ENCODE measurements around the gene C22orf42.
"Not testable (repeated sequence)": the region's sequence is repeated elsewhere in the genome, so short reads cannot be mapped to it uniquely, and the experiment has no call there.

The C22orf42 gene

GRCh38 chr22:32183625-32184024 is 24.5 kb upstream of the C22orf42 start:
- no peak for DNase-seq

GRCh38 chr22:32181043-32181442 is 21.9 kb upstream of the C22orf42 start:
- no peak for DNase-seq

DNA sequence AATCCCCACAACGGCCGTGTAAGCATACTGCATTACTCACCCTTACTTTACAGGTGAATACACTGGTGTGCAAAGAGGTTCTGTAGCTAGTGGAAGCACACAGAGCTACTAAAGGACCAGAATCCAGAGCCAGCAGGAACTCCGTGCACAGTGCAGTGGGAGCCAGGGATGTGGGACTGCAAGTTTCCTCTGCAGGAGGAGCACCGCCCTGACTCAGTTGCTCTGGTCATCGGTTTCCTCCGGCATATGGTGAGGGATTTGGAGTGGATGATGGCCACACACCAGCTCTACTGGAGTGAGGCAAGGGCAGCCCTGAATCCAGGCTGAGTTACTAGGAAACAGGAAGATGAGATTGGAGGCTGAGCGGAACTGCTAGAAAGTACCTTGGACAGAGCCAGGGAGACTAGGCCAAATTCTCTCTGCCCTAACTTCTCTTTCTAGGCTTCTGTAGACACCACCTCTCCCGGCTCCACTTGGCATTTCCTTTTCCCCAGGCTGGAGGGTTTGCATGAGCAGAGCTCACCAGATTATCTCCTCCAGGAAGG is 18.2 kb upstream of the C22orf42 start:
- DNase-seq: no peak

GRCh38 chr22:32175683-32176644 is 16.9 kb upstream of the C22orf42 start:
- DNase-seq: no peak

- no peak for DNase-seq
Observed at GRCh38 chr22:32175115-32175514, 16.0 kb upstream of the C22orf42 start.

GRCh38 chr22:32165681-32166080 is 6.6 kb upstream of the C22orf42 start:
- no peak for DNase-seq

DNA sequence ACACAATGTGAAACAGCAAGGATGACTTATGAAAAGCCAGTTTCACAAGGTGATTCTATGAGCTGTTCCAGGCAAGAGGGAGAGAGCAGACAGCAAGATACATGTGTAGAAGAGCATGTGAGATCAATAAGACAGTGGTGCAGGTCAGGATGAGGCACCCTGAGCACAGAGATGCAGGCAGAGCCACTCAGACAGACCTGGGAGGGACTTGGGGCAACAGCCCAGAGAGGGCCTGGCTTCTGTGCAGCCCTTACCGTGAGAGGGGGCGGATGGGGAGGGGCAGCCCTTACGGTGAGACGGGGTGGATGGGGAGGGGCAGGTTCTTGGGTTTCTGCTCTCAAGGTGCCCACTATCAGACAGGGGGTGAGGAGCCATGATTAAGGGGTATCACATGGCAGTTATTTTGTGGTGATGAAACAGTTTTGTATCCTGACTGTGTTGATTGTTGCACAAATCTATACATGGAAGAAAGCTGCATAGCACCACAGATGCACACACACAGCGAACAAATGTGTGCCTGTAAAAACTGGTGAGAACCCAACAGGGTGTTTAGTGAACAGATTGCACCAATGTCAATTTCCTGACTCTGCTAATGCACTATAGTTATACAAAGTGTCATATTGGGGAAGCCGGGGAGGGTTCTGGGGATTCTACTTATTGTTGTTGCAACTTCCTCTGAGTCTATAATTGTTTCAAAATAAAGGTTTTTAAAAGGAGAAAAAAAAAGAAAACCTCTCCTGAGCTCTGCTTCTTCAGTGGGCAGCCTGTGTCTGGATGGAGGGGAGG is 5.2 kb upstream of the C22orf42 start:
- no peak for DNase-seq

DNA sequence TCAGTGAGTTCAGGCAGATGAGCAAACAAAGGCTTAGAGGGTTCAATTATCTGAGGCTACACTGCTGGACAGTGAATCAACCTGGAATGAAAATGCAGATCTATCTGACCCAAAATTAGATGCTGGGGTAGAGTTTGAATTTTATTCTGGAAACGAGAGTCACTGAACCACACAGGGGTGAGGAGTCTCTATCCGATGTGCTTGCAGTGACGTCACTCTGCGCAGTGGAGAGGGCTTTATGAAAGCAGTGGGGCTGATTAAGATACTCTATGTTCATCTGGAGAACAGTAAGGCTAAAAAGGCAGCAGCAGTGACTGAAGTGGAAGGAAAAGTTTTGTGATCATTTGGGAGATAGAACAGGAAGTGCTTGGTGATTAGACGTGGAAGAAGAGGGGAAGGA is 1.3 kb upstream of the C22orf42 start:
- not testable (repeated sequence) for DNase-seq

GRCh38 chr22:32157632-32158031 is 1.5 kb downstream of the C22orf42 start:
- not testable (repeated sequence) for DNase-seq

- not testable (repeated sequence) for DNase-seq
Observed at GRCh38 chr22:32154727-32155126, 4.4 kb downstream of the C22orf42 start.

DNA sequence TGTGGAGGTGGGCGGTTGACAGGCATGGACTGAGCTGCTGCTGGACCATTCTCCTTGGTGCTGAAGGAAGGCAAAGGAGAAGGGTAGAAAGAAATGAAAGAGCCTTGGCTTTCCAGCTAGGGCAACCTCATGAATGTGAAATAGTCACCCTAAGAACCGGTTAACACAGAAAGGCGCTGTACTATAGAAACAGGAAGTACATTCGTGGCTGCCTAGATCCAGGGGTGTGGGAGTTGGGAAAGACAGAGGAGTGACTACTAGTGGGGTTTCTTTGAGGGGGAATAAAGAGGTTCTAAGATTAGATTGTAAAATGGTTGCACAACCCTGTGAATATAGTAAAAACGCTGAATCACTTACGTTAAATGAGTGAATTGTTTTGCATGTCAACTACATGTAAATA is 7.5 kb downstream of the C22orf42 start:
- not testable (repeated sequence) for DNase-seq

DNA sequence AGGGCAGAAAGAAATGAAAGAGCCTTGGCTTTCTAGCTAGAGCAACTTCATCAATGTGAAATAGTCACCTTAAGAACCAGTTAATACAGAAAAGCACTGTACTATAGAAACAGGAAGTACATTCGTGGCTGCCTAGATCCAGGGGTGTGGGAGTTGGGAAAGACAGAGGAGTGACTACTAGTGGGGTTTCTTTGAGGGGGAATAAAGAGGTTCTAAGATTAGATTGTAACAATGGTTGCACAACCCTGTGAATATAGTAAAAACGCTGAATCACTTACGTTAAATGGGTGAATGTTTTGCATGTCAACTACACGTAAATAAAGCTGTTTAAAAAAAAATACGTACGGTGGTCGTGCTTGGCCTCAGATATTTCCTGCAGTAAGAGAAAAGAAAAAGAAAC is 8.5 kb downstream of the C22orf42 start:
- not testable (repeated sequence) for DNase-seq

DNA sequence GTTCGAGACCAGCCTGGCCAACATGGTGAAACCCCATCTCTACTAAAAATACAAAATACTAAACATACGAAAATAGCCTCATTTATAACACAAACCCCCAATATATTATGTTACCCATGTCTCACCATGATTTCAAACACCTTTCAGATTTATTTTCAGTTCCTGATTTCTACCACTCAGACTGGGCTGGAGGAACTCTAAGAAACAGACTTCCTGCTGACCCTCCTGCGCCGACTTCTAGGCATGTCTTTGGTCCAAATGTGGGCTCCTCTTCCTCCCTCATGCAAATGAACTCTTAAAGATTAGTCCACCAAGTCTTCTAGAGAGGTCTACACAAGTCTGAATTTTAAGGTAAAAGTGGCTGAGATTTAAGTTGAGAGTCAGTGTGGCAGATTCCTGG is 10.7 kb downstream of the C22orf42 start:
- DNase-seq: not testable (repeated sequence)

DNA sequence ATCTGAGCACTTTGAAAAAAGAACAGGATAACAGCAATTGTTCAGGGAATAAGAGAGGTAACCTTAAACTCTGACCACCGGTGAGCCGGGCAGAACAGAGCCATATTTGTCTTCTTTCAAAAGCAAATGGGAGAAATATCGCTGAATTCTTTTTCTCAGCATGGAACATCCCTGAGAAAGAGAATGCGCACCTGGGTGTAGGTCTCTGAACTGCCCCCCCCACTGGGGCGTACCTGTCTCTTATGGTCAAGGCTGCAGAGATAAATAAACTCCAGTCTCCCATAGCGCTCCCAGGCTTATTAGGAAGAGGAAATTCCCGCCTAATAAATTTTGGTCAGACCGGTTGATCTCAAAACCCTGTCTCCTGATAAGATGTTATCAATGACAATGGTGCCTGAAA is 12.0 kb downstream of the C22orf42 start:
- not testable (repeated sequence) for DNase-seq

DNA sequence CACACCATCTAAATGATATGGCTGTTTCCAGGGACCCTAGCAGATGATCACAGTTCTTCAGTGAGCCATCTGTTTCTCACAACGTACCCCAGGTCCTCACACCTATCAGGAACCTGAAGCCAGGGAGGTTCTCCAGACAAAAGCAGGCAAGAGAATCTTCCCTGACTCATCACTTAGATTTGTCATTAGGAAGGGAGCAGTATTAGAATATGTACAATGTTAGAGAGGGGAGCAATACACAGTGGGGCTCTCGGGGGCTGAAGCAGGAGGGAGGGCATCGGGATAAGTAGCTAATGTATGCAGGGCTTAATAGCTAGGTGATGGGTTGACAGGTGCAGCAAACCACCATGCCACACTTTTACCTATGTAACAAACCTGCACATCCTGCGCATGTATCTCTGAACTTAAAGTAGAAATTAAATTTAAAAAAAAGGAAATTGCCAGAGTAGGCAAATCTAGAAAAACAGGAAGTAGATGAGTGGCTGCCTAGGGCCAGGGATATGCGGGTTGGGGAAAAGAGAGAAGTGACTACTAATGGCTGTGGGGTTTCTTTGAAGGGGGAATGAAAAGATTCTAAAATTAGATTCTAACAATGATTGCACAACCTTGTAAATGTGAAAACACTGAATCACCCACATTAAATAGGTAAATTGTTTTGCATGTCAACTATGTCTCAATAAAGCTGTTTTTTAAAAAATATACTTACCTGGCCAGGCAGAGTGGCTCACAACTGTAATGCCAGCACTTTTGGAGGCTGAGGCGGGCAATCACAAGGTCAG is 14.4 kb downstream of the C22orf42 start:
- no peak for DNase-seq

- no peak for DNase-seq
Observed at GRCh38 chr22:32142600-32142999, 16.5 kb downstream of the C22orf42 start.

- DNase-seq: not testable (repeated sequence)
Observed at GRCh38 chr22:32140688-32141087, 18.4 kb downstream of the C22orf42 start.

GRCh38 chr22:32138576-32138975 is 20.5 kb downstream of the C22orf42 start:
- not testable (repeated sequence) for DNase-seq

GRCh38 chr22:32137731-32138324 is 21.3 kb downstream of the C22orf42 start:
- DNase-seq: not testable (repeated sequence)

- not testable (repeated sequence) for DNase-seq
Observed at GRCh38 chr22:32136881-32137280, 22.2 kb downstream of the C22orf42 start.

DNA sequence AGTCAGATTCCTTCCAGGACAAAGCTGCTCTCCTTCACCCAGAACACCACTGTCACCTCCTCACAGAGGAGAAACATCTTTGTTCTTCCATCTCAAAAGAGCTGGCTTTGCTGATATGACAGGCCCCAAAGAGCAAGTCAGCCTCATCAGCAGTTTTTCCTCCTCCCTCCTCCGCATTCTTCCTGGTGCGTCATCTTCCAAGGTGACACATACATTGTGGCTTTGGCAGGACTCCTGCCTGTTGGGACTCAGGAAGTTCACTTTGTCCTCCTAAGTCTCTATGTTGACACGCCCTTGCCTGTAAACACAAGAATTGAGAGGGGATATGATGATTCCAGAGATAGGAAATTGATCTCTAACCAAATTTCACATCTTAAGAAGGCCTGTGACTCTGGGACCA is 23.1 kb downstream of the C22orf42 start:
- not testable (repeated sequence) for DNase-seq

DNA sequence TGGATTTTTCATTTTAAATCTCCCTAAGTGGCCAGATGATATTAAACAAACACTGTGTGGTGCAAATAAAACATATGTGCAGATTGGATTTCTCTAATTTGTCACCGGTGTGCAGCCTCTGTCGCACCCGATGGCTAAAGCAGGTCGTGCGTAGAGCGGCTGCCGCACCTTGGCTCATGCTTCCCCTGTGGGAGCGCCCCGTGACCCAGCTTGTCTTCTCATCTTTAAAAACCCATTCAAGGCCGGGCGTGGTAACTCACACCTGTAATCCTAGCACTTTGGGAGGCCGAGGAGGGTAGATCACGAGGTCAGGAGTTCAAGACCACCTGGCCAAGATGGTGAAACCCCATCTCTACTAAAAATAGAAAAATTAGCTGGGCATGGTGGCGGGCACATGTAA is 24.3 kb downstream of the C22orf42 start:
- DNase-seq: not testable (repeated sequence)
